Calu3 (cell line): ENCODE measurements around the gene DCTD. TPM values are rescaled to one million over a fixed set of nuclear protein-coding genes. Genes with fewer than 3 reads are reported as not detected.

Experiments used
- BruUV-seq: library from RNA; stranded (reverse); fragments of 400-500 nt; replicated peaks from 2 replicates; lab custom pipeline; 2021; lab: Mats Ljungman, UMichigan
- CTCF ChIA-PET: fragments of 300-600 bp; sonication (Branson Sonifier 250); formaldehyde crosslinking; loops from one replicate; lab custom pipeline; 2022; ENCODE audit warnings: antibody characterized with exemption; lab: Charles Lee
- DNase-seq: peaks from one replicate; pipeline ENCODE4 v3.0.0; 2022
- H3K27ac Mint-ChIP-seq: one replicate; pipeline ENCODE4 v1.8.0; 2022; ENCODE audit warnings: mixed read lengths; ENCODE audit not compliant: unreplicated experiment
- H3K27me3 Mint-ChIP-seq: one replicate; pipeline ENCODE4 v1.8.0; 2022; ENCODE audit warnings: mixed read lengths; ENCODE audit not compliant: unreplicated experiment
- H3K36me3 Mint-ChIP-seq: one replicate; pipeline ENCODE4 v1.8.0; 2022; ENCODE audit warnings: mild to moderate bottlenecking, moderate library complexity, mixed read lengths; ENCODE audit not compliant: insufficient read depth, unreplicated experiment
- H3K4me1 Mint-ChIP-seq: one replicate; pipeline ENCODE4 v1.8.0; 2022; ENCODE audit warnings: mild to moderate bottlenecking, low read depth, mixed read lengths; ENCODE audit not compliant: unreplicated experiment
- H3K4me3 Mint-ChIP-seq: one replicate; pipeline ENCODE4 v1.8.0; 2022; ENCODE audit warnings: mild to moderate bottlenecking, low read depth, moderate library complexity, mixed read lengths; ENCODE audit not compliant: unreplicated experiment
- H3K9me3 Mint-ChIP-seq: one replicate; pipeline ENCODE4 v1.8.0; 2022; ENCODE audit warnings: low read depth, mixed read lengths; ENCODE audit not compliant: unreplicated experiment
- CTCF ChIP-seq: fragments of 200-600 bp; IDR thresholded peaks from one replicate; pipeline ENCODE4 v1.8.0; 2022; ENCODE audit warnings: antibody characterized with exemption; ENCODE audit not compliant: unreplicated experiment
- intact Hi-C: fragments of 100-400 bp; cut with micrococcal nuclease; formaldehyde crosslinking; loops from one replicate; pipeline ENCODE4 v1.10.0; 2022; ENCODE audit not compliant: unreplicated experiment
- total RNA-seq: library from RNA; stranded (reverse); gene quantifications from 2 replicates; pipeline ENCODE4 v1.2.3, GENCODE V29; 2022

The DCTD gene
- total RNA-seq, 1 experiment from 2014 or later = 65.3 TPM

- no peak for DNase-seq
- no peak for TF ChIP-seq CTCF
- H3K36me3 Mint-ChIP-seq = no peaks in the 10 kb centered on the region
- H3K4me1 Mint-ChIP-seq = no peaks in the 10 kb centered on the region
- CTCF ChIA-PET = interaction anchor here (0.5 kb wide), 1 partner anchor 1306 kb away, joined by 6 read pairs; no protein-coding TSS in a partner anchor
- H3K4me3 Mint-ChIP-seq = no peak overlapping the region
- no TSS peak for BruUV-seq
- intact Hi-C loops = no loop called here
- H3K9me3 Mint-ChIP-seq = no peaks in the 10 kb centered on the region
- H3K27ac Mint-ChIP-seq = no peak overlapping the region
- no peaks in the 10 kb centered on the region for H3K27me3 Mint-ChIP-seq
Observed at GRCh38 chr4:182873289-182873688, 43.9 kb downstream of the DCTD start.

- intact Hi-C loops = no loop called here
- BruUV-seq = no TSS peak
- CTCF ChIA-PET = interaction anchor here (0.5 kb wide), 1 partner anchor 1305 kb away, joined by 6 read pairs; no protein-coding TSS in a partner anchor
Observed at GRCh38 chr4:182872886-182873285, 44.3 kb downstream of the DCTD start.

GRCh38 chr4:182871616-182872015 is 45.6 kb downstream of the DCTD start:
- Mint-ChIP-seq H3K4me3 (no peak overlapping the region), H3K27ac (no peak overlapping the region), H3K4me1 (no peaks in the 10 kb centered on the region), H3K9me3 (no peaks in the 10 kb centered on the region), H3K27me3 (no peaks in the 10 kb centered on the region), H3K36me3 (no peaks in the 10 kb centered on the region)
- intact Hi-C loops = no loop called here
- no peak for TF ChIP-seq CTCF
- CTCF ChIA-PET = no interaction called here
- no TSS peak for BruUV-seq
- no peak for DNase-seq

More at GRCh38 chr4:182872886-182873285, 44.3 kb downstream of the DCTD start:
- no peak for DNase-seq
- no peak for TF ChIP-seq CTCF
- Mint-ChIP-seq H3K36me3 (no peaks in the 10 kb centered on the region), H3K4me3 (no peak overlapping the region), H3K9me3 (no peaks in the 10 kb centered on the region), H3K27me3 (no peaks in the 10 kb centered on the region), H3K4me1 (no peaks in the 10 kb centered on the region), H3K27ac (no peak overlapping the region)

GRCh38 chr4:182869697-182870096 is 47.5 kb downstream of the DCTD start:
- TF ChIP-seq CTCF = no peak
- Mint-ChIP-seq H3K9me3 (no peaks in the 10 kb centered on the region), H3K27ac (no peak overlapping the region), H3K27me3 (no peaks in the 10 kb centered on the region), H3K4me1 (no peaks in the 10 kb centered on the region), H3K4me3 (no peak overlapping the region), H3K36me3 (no peaks in the 10 kb centered on the region)
- intact Hi-C loops = no loop called here
- no peak for DNase-seq
- CTCF ChIA-PET = no interaction called here
- BruUV-seq = no TSS peak
